Mammary epithelial cell (primary cell): ENCODE results near the gene SDHA.

Experiments
- CTCF ChIP-seq, 2 donors: IDR thresholded peaks in 1 of 2; conservative IDR thresholded peaks in 1 of 2; 2 replicates each; pipeline ENCODE4 v1.5.1; 2011 to 2012; ENCODE audit warnings: inconsistent platforms in 2 of 2, low read length in 2 of 2, mild to moderate bottlenecking in 2 of 2, control low read depth in 1 of 2, low read depth in 1 of 2; ENCODE audit not compliant: insufficient read depth in 1 of 2; ENCODE audit errors: extremely low read depth in 1 of 2
- EZH2 ChIP-seq: IDR thresholded peaks from 2 replicates; pipeline ENCODE4 v1.6.1; 2012; ENCODE audit warnings: low read length, inconsistent platforms, borderline replicate concordance

GRCh38 chr5:186091-187041 is 31.8 kb upstream of the SDHA start:
- TF ChIP-seq EZH2: no peak
- no peak for TF ChIP-seq CTCF (conservative IDR thresholded peaks at IDR 0.05 in 1 of 2, IDR thresholded peaks at IDR 0.05 in 1 of 2; ENCODE audit: extremely low read depth in 1 of 2, insufficient read depth in 1 of 2, low read depth in 1 of 2, low read length in 2 of 2)
